ENCODE measurements around the gene CA11. TPM values are rescaled to one million over a fixed set of nuclear protein-coding genes. Genes with fewer than 3 reads are reported as not detected.

The CA11 gene
- total RNA-seq, 2 donors from 2014 or later = 3.0 to 4.6 TPM

DNA sequence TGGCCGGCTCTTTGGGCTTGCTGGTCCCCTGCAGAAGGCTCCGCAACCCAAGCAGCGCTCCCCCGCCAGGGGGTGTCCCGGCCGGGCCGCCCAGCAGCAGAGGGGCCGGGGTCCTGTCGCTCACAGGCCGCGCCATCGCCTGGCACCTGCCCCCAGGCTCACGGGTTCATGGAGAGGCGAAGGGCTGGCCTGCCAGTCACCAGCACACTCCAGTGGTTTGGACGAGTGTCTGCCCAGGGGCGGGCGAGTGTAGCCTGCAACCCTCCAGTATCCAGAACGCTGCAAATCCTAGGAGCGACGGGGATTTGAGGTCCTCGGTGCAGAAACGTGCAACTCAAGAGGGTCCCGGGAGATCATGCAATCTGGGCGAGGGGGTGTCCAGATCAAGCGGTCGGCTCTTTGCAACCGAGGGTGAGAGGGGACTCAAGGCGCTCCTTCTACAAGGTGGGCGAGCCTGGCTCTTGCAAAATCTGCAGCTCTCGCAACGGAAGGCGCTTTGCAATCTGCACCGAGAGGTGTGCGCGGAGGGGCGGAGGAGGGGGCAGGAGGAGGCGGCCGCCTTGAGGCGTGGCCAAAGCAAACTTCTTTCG, 9.0 kb downstream of the CA11 start, which contains the start of gene DBP:
TSS of gene DBP (minus strand) at position 521 of the 590 bp plus-strand sequence. CDS start at position 136, 385 bp downstream.
- Histone ChIP-seq H3K27ac (peak within 1 kb of the TSS; percentile 97 to 98), H3K4me3 (peak within 1 kb of the TSS; percentile 90), H3K36me3 (no peaks in the 10 kb centered on the region), H3K27me3 (replicated peaks; ENCODE audit: insufficient read depth) (no peaks in the 10 kb centered on the region), H3K4me1 (ENCODE audit: control insufficient read depth in 1 of 2, low read depth in 2 of 2) (peaks cover 26 to 50% of the 10 kb centered on the region in 2 donors), H3K9me3 (no peaks in the 10 kb centered on the region)
- ATAC-seq (ENCODE audit: insufficient number of reproducible peaks, low FRiP score, low read depth) (no peak), DNase-seq (ENCODE audit: low spot score) (no peak)
- TF ChIP-seq, protein P1, sequence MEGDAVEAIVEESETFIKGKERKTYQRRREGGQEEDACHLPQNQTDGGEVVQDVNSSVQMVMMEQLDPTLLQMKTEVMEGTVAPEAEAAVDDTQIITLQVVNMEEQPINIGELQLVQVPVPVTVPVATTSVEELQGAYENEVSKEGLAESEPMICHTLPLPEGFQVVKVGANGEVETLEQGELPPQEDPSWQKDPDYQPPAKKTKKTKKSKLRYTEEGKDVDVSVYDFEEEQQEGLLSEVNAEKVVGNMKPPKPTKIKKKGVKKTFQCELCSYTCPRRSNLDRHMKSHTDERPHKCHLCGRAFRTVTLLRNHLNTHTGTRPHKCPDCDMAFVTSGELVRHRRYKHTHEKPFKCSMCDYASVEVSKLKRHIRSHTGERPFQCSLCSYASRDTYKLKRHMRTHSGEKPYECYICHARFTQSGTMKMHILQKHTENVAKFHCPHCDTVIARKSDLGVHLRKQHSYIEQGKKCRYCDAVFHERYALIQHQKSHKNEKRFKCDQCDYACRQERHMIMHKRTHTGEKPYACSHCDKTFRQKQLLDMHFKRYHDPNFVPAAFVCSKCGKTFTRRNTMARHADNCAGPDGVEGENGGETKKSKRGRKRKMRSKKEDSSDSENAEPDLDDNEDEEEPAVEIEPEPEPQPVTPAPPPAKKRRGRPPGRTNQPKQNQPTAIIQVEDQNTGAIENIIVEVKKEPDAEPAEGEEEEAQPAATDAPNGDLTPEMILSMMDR (IDR thresholded peaks at IDR 0.05) = no peak

DNA sequence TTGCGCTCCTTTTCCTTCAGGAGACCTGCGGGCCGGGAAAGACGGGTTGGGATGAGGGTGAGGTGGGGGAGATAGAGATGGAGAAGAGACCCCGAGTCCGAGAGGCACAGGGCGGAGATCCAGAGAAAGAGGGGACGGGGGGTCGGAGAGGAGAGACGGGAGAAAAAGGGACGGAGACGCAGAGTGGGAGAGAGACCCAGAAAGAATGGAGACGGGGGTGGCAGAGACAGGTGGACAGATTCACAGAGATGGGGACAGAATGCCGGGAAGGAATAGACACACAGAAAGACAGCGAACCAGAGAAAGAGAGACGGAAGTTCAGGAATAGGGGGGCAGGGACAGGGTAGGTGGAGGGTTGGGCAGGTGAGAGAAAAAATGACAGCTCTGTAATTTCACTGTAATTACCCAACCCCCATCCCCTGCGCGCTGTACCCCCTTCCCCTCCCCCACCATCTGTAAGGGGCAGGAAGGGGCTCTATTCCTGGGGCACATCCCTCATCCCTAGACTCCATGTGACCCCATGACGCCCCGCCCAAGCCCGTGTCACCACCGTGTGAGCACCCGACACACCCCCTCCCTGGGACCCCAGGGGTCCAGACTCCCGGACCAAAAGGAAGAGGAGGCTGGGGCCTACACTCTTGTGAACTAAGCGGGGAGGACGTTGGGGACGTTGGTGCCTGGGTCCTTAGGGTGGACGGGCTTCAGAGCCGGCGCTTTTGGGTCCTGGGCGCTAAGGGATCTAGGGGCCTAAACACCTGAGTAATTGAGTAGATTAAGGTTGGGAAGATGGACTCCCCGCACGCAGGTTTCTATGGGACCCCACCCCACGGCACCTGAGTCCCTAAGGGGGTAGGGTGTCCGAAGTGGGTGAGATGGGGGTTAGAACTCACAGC, 9.8 kb downstream of the CA11 start:
- no peak for DNase-seq (ENCODE audit: low spot score)
- peak overlapping the region; percentile 97 to 98 for H3K27ac ChIP-seq

DNA sequence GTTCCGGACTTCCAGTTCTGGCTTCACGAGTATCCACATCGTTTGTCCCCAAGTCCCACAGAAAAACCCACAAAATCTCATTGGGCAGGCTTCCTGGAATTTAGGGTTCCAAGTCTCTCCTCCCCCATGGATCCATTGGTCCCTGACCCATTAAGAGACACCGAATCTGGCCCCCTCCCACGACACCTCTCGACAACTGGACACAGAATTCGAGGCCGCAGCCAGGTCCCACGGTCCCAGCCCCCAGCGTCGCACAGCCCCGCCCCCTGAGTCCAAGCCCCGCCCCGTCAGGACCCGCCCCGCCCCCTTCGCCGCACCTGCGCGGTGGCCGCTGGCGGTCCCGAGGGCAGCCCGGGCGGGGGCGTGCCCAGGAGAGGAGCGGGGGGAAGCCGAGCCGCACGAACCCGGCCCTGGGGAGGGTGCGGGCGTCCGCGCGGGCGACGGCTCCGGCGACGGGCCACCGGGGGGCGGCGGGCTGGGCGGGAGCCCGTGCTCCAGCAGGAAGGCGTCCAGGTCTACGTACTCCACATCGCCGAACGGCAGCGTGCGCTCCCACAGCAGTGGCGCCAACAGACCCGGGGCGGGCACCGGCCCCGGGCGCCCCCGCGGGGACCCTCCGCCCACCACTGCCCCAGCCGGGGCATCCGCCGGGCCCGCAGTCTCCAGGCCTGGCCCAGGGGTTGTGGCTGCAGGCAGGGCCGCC, 10.6 kb downstream of the CA11 start:
- ATAC-seq (ENCODE audit: insufficient number of reproducible peaks, low FRiP score, low read depth) (peak; percentile 5), DNase-seq (ENCODE audit: low spot score) (no peak)
- TF ChIP-seq, protein P1 (IDR thresholded peaks at IDR 0.05) = no peak
- no peaks in the 10 kb centered on the region for H3K36me3 ChIP-seq
- H3K4me1 ChIP-seq (ENCODE audit: control insufficient read depth in 1 of 2, low read depth in 2 of 2) = peaks cover 37 to 66% of the 10 kb centered on the region in 2 donors
- no peaks in the 10 kb centered on the region for H3K27me3 ChIP-seq (replicated peaks; ENCODE audit: insufficient read depth)
- peak overlapping the region; percentile 90 for H3K4me3 ChIP-seq
- peak overlapping the region; percentile 97 to 98 for H3K27ac ChIP-seq
- H3K9me3 ChIP-seq = no peaks in the 10 kb centered on the region

More for the DNA sequence above, 9.8 kb downstream of the CA11 start:
- H3K4me3 ChIP-seq = peak overlapping the region; percentile 90
- TF ChIP-seq, protein P1 (IDR thresholded peaks at IDR 0.05) = peak; percentile 9
- no peaks in the 10 kb centered on the region for H3K27me3 ChIP-seq (replicated peaks; ENCODE audit: insufficient read depth)
- no peaks in the 10 kb centered on the region for H3K36me3 ChIP-seq
- peaks cover 29 to 58% of the 10 kb centered on the region in 2 donors for H3K4me1 ChIP-seq (ENCODE audit: control insufficient read depth in 1 of 2, low read depth in 2 of 2)
- H3K9me3 ChIP-seq = no peaks in the 10 kb centered on the region
- ATAC-seq (ENCODE audit: insufficient number of reproducible peaks, low FRiP score, low read depth) = no peak

DNA sequence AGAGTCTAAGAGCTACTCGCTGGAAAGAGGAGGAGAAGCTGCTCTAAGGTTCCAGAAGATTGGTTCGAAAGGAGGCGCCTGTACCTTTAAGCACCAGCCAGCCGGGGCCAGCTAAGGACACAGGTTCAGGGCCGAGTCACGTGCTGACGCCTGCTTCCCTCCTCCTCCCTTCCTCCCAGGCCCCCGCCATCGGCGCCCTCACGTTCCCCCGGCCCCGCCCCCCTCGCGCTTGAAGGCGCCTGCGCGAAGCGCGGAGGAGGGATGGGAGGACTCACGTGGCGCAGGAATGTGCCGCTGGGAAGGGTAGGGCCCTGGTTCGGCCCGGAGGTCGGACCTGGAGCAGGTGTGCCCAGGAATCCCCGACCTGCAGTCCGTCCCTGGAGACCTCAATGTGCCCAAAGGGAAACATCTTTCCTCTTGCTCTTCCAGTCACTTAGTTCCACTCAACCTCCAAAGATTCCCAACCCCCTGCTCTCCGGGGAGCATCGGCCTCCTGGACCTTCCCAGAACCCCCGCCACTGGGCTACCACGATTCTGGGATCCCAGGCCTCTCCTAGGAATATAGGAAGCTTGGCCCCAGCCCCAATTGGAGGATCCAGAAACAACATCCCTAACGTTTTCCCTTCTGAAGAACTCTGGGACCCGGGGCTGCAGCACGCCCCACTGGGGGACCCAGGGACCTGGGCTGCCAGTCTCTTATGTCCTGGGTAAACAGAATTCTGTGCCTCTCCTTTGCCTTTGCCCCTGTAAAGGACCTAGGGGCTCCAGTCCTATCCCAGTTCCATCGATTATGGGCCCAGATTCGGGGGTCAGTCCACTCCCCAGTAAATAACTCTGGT, 11.3 kb downstream of the CA11 start:
- Histone ChIP-seq H3K27ac (peak overlapping the region; percentile 97 to 98), H3K4me1 (ENCODE audit: control insufficient read depth in 1 of 2, low read depth in 2 of 2) (peaks cover 44 to 74% of the 10 kb centered on the region in 2 donors), H3K4me3 (peak overlapping the region; percentile 90), H3K27me3 (replicated peaks; ENCODE audit: insufficient read depth) (no peaks in the 10 kb centered on the region), H3K9me3 (no peaks in the 10 kb centered on the region), H3K36me3 (no peaks in the 10 kb centered on the region)
- peak; percentile 13 for ATAC-seq (ENCODE audit: insufficient number of reproducible peaks, low FRiP score, low read depth)
- DNase-seq (ENCODE audit: low spot score) = peak; percentile 90
- TF ChIP-seq, protein P1 (IDR thresholded peaks at IDR 0.05) = no peak

All from thoracic aorta (tissue), 2 donors.